OCI-LY7 (cell line): ENCODE measurements around the gene RBCK1. TPM values are rescaled to one million over a fixed set of nuclear protein-coding genes. Genes with fewer than 3 reads are reported as not detected.

Source experiments
- BruUV-seq: library from RNA; stranded (reverse); fragments of 400-500 nt; replicated peaks from 2 replicates; lab custom pipeline; 2021; lab: Mats Ljungman, UMichigan
- CTCF ChIA-PET: fragments of 300-600 bp; sonication (Branson Sonifier 250); formaldehyde crosslinking; loops from one replicate; lab custom pipeline; 2022; ENCODE audit warnings: antibody characterized with exemption; ENCODE audit not compliant: unreplicated experiment; lab: Charles Lee
- POLR2A ChIA-PET: fragments of 300-600 bp; sonication (Branson Sonifier 250); formaldehyde crosslinking; loops from one replicate; lab custom pipeline; 2022; ENCODE audit warnings: antibody characterized with exemption; lab: Charles Lee
- DNase-seq: peaks from one replicate; pipeline ENCODE4 v3.0.0-alpha.2; 2015; ENCODE audit warnings: low spot score
- H2AFZ ChIP-seq: fragments of 200-600 bp; sonication (generic), shearing (Covaris generic); 2 replicates; pipeline ENCODE4 v1.6.1; 2014; ENCODE audit warnings: mild to moderate bottlenecking, antibody characterized with exemption, low read length, moderate library complexity
- H3K27ac ChIP-seq: fragments of 200-600 bp; sonication (generic); 2 replicates; pipeline ENCODE4 v1.5.1; 2014; ENCODE audit warnings: mixed run types, low read depth, mild to moderate bottlenecking, moderate library complexity, low read length, inconsistent platforms; ENCODE audit not compliant: poor library complexity, severe bottlenecking
- H3K36me3 ChIP-seq: fragments of 200-600 bp; sonication (generic); 2 replicates; pipeline ENCODE4 v1.6.1; 2014; ENCODE audit warnings: mild to moderate bottlenecking, antibody characterized with exemption, low read length, moderate library complexity, mixed read lengths; ENCODE audit not compliant: insufficient read depth
- H3K4me1 ChIP-seq: fragments of 200-600 bp; sonication (generic); 2 replicates; pipeline ENCODE4 v1.5.1; 2014; ENCODE audit warnings: mild to moderate bottlenecking, low read length; ENCODE audit not compliant: insufficient read depth, poor library complexity, severe bottlenecking
- H3K4me2 ChIP-seq: fragments of 200-600 bp; sonication (generic); 2 replicates; pipeline ENCODE4 v1.6.1; 2014; ENCODE audit warnings: mild to moderate bottlenecking, low read length
- H3K4me3 ChIP-seq: fragments of 200-600 bp; sonication (generic); 2 replicates; pipeline ENCODE4 v1.5.1; 2014; ENCODE audit warnings: mild to moderate bottlenecking, low read depth, low read length; ENCODE audit not compliant: poor library complexity, severe bottlenecking
- H3K79me2 ChIP-seq: fragments of 200-600 bp; sonication (generic); 2 replicates; pipeline ENCODE4 v1.6.1; 2016; ENCODE audit warnings: low read depth, mild to moderate bottlenecking, low read length, moderate library complexity, mixed read lengths; ENCODE audit not compliant: insufficient read depth
- H3K9me2 ChIP-seq: fragments of 200-600 bp; sonication (generic); 2 replicates; pipeline ENCODE4 v1.6.1; 2016; ENCODE audit warnings: mild to moderate bottlenecking, low read length, mixed read lengths; ENCODE audit not compliant: insufficient read depth
- H3K9me3 ChIP-seq: fragments of 200-600 bp; sonication (generic); 2 replicates; pipeline ENCODE4 v1.6.1; 2014; ENCODE audit warnings: mild to moderate bottlenecking, mixed run types, low read length, mixed read lengths
- H4K20me1 ChIP-seq: fragments of 200-600 bp; sonication (generic); 2 replicates; pipeline ENCODE4 v1.6.1; 2014; ENCODE audit warnings: mild to moderate bottlenecking, antibody characterized with exemption, low read length, moderate library complexity, mixed read lengths; ENCODE audit not compliant: insufficient read depth
- CTCF ChIP-seq: fragments of 200-600 bp; sonication (generic); conservative IDR thresholded peaks from 2 replicates; pipeline ENCODE4 v1.5.1; 2014; ENCODE audit warnings: mild to moderate bottlenecking, antibody characterized with exemption, low read length, moderate library complexity, mixed read lengths
- EZH2phosphoT487 ChIP-seq: fragments of 200-600 bp; sonication (generic); IDR thresholded peaks from 2 replicates; pipeline ENCODE4 v1.6.1; 2018; ENCODE audit warnings: low read depth, borderline replicate concordance, mild to moderate bottlenecking, mixed run types, antibody characterized with exemption, low read length, moderate library complexity, mixed read lengths
- intact Hi-C: fragments of 100-400 bp; cut with micrococcal nuclease; formaldehyde crosslinking; loops from one replicate; pipeline ENCODE4 v1.10.0; 2022; ENCODE audit not compliant: unreplicated experiment
- total RNA-seq, 2 experiments: library from RNA; depleted of rRNA in 1 of 2; stranded (reverse); fragments of >200 nt in 1 of 2; shearing (Covaris generic) in 1 of 2; gene quantifications; 2 replicates each; pipeline ENCODE4 v1.2.3, GENCODE V29; 2014 to 2022

The RBCK1 gene
- total RNA-seq, 2 experiments from 2014 or later = 82.9 to 140 TPM

GRCh38 chr20:458776-459175 lies 50.7 kb downstream of the RBCK1 start:
- DNase-seq = no peak

GRCh38 chr20:460180-460579 lies 52.1 kb downstream of the RBCK1 start:
- Histone ChIP-seq H3K4me3 (peak overlapping the region; percentile 85), H3K4me2 (peak overlapping the region; percentile 79), H3K36me3 (0 out of 2 replicates have a peak, but pooled peaks cover 3% of the 10 kb centered on the region), H3K4me1 (peaks cover 25% of the 10 kb centered on the region), H3K79me2 (peaks cover 55% of the 10 kb centered on the region), H3K27ac (no peak overlapping the region), H3K9me3 (no peaks in the 10 kb centered on the region), H2AFZ (no peak overlapping the region), H3K9me2 (no peaks in the 10 kb centered on the region), H4K20me1 (peaks cover 11% of the 10 kb centered on the region; the same call in 1 of the 2 replicates)
- no peak for TF ChIP-seq EZH2phosphoT487
- no peak for TF ChIP-seq CTCF
- intact Hi-C loops = no loop called here
- POLR2A ChIA-PET = interaction anchor here (0.8 kb wide), 1 partner anchor 22 kb away, joined by 3 read pairs; no protein-coding TSS in a partner anchor
- BruUV-seq = no TSS peak
- no peak for DNase-seq
- CTCF ChIA-PET = interaction anchor here (0.7 kb wide), 1 partner anchor 85 kb away, joined by 3 read pairs; no protein-coding TSS in a partner anchor

More at GRCh38 chr20:458776-459175, 50.7 kb downstream of the RBCK1 start:
- POLR2A ChIA-PET = no interaction called here
- peaks cover 11% of the 10 kb centered on the region; the same call in 1 of the 2 replicates for H4K20me1 ChIP-seq
- TF ChIP-seq EZH2phosphoT487 (no peak), CTCF (no peak)
- H2AFZ ChIP-seq = no peak overlapping the region
- H3K36me3 ChIP-seq = 0 out of 2 replicates have a peak, but pooled peaks cover 3% of the 10 kb centered on the region
- intact Hi-C loops = no loop called here
- peaks cover 25% of the 10 kb centered on the region for H3K4me1 ChIP-seq
- H3K4me2 ChIP-seq = no peak overlapping the region
- H3K9me2 ChIP-seq = no peaks in the 10 kb centered on the region
- H3K4me3 ChIP-seq = no peak overlapping the region
- H3K79me2 ChIP-seq = peaks cover 55% of the 10 kb centered on the region
- no peaks in the 10 kb centered on the region for H3K9me3 ChIP-seq
- CTCF ChIA-PET = no interaction called here
- no peak overlapping the region for H3K27ac ChIP-seq
- BruUV-seq = no TSS peak

GRCh38 chr20:460707-461106 lies 52.6 kb downstream of the RBCK1 start:
- POLR2A ChIA-PET = interaction anchor here (0.8 kb wide), 1 partner anchor 23 kb away, joined by 3 read pairs; no protein-coding TSS in a partner anchor
- BruUV-seq = no TSS peak
- H2AFZ ChIP-seq = no peak overlapping the region
- CTCF ChIA-PET = no interaction called here
- H3K79me2 ChIP-seq = peaks cover 55% of the 10 kb centered on the region
- intact Hi-C loops = no loop called here
- peak overlapping the region; percentile 79 for H3K4me2 ChIP-seq
- H3K4me3 ChIP-seq = peak overlapping the region; percentile 85
- peaks cover 25% of the 10 kb centered on the region for H3K4me1 ChIP-seq
- H3K9me3 ChIP-seq = no peaks in the 10 kb centered on the region
- peaks cover 11% of the 10 kb centered on the region; the same call in 1 of the 2 replicates for H4K20me1 ChIP-seq
- 0 out of 2 replicates have a peak, but pooled peaks cover 3% of the 10 kb centered on the region for H3K36me3 ChIP-seq
- H3K27ac ChIP-seq = no peak overlapping the region
- no peaks in the 10 kb centered on the region for H3K9me2 ChIP-seq
- TF ChIP-seq CTCF (no peak), EZH2phosphoT487 (no peak)
- no peak for DNase-seq
